ENCODE data around the gene TTC4.

The TTC4 gene

DNA sequence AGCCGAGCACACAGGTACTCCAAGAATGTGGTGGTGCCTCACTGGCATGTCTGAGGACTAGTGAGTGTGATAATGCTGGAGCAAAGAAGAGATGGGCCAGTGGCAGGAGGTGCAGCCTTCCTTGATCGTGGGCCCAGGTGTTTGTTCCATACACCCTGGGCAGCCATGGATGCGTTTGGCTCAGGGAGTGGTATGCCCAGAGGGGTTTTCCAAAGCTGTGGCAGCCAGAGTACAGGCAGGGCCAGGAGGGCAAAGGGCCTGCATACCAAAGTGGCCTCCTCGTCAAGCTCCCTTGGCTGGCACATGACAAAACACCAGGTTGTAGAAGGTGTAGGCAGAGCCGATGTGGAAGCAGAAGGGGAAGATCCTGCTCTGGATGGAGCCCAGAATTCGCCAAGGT lies 29.6 kb downstream of the TTC4 start:
- Histone ChIP-seq H3K4me1 (no peaks in the 10 kb centered on the region), H3K4me3 (ENCODE audit: low read depth, low read length) (no peak overlapping the region), H3K27me3 (no peaks in the 10 kb centered on the region), H3K9me3 (no peaks in the 10 kb centered on the region), H3K36me3 (0 out of 2 replicates have a peak, but pooled peaks cover 2% of the 10 kb centered on the region)
- TF ChIP-seq, protein P1, sequence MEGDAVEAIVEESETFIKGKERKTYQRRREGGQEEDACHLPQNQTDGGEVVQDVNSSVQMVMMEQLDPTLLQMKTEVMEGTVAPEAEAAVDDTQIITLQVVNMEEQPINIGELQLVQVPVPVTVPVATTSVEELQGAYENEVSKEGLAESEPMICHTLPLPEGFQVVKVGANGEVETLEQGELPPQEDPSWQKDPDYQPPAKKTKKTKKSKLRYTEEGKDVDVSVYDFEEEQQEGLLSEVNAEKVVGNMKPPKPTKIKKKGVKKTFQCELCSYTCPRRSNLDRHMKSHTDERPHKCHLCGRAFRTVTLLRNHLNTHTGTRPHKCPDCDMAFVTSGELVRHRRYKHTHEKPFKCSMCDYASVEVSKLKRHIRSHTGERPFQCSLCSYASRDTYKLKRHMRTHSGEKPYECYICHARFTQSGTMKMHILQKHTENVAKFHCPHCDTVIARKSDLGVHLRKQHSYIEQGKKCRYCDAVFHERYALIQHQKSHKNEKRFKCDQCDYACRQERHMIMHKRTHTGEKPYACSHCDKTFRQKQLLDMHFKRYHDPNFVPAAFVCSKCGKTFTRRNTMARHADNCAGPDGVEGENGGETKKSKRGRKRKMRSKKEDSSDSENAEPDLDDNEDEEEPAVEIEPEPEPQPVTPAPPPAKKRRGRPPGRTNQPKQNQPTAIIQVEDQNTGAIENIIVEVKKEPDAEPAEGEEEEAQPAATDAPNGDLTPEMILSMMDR (IDR thresholded peaks at IDR 0.05; ENCODE audit: low read depth, low read length), result no peak
- DNase-seq, result no peak

DNA sequence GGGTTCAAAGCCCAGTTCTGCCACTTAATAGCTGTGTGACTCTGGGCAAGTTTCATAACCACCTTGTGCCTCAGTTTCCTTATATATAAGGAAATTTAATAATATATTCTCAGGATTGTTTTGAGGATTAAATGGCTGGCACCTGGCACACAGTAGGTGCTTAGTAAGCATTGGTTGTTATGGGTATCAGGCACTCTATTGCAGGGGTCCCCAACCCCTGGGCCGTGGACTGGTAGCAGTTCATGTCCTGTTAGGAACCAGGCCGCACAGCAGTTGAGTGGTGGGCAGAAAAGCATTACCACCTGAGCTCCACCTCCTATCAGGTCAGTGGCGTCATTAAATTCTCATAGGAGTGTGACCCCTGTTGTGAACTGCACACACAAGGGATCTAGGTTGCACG lies 30.2 kb downstream of the TTC4 start:
- H3K9me3 ChIP-seq, result no peaks in the 10 kb centered on the region
- TF ChIP-seq, protein P1 (IDR thresholded peaks at IDR 0.05; ENCODE audit: low read depth, low read length), result no peak
- DNase-seq, result no peak
- 0 out of 2 replicates have a peak, but pooled peaks cover 2% of the 10 kb centered on the region for H3K36me3 ChIP-seq
- no peak overlapping the region for H3K4me3 ChIP-seq (ENCODE audit: low read depth, low read length)
- no peaks in the 10 kb centered on the region for H3K4me1 ChIP-seq
- no peaks in the 10 kb centered on the region for H3K27me3 ChIP-seq

DNA sequence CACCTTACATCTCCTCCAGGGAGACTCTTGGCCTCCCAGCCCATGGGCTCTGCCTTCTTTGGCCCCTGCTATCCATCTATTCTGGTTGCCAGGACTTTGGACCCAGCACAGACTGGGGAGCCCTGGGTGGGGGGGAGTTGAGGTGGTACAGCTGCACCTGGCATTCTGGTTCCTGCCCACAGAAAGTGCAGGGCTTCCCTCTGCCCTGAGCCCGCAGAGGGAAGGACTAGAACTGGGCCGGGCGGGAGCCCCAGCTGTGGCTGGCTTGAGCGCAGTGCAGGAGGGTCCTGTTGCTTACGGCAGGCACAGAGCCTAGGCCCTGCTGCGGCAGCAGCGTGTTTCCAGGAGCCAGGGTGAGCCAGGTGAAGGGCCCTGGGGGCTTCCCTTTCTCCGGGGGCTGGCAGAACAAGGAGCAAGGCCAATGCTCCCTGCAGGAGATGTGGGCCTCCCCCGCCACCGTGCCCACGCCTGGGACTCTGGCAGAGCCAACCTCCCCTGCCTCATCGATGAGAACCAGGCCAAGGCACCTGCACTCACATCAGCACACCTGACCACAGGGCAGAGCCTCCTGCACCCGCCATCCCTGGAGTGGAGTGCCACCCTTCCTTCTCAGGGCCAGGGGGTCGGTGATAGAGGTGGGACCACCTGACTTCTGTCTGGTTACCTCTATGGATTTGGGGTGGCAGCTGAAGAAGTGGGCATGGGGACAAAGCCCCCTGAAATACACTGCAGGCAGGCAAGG lies 32.6 kb downstream of the TTC4 start:
- DNase-seq, result no peak
- no peaks in the 10 kb centered on the region for H3K36me3 ChIP-seq
- H3K9me3 ChIP-seq, result no peaks in the 10 kb centered on the region

DNA sequence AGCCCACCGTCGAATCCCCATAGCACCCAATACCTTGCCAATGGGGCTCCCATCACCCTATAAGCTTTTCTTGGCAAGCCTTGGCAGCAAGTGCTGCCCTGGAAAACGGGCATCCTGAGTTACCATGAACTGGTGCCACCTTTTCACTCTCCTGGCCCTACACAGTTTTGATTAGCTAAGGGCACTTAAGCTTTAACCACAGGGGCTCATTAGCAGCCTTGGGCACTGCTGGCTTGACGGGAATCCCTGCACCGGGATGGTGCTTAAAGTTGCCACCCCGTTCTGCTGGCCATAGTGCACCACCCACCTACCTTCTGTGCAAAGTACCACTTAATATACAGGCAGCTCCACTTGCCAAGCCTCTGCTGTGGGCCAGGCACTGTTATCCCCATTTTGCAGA lies 34.9 kb downstream of the TTC4 start:
- Histone ChIP-seq H3K36me3 (no peaks in the 10 kb centered on the region), H3K27me3 (no peaks in the 10 kb centered on the region), H3K4me1 (no peaks in the 10 kb centered on the region), H3K4me3 (ENCODE audit: low read depth, low read length) (no peak overlapping the region), H3K9me3 (no peaks in the 10 kb centered on the region)
- TF ChIP-seq, protein P1 (IDR thresholded peaks at IDR 0.05; ENCODE audit: low read depth, low read length), result no peak
- no peak for DNase-seq

More for the DNA sequence above, 32.6 kb downstream of the TTC4 start:
- no peaks in the 10 kb centered on the region for H3K27me3 ChIP-seq
- H3K4me1 ChIP-seq, result no peaks in the 10 kb centered on the region
- H3K4me3 ChIP-seq (ENCODE audit: low read depth, low read length), result no peak overlapping the region
- TF ChIP-seq, protein P1 (IDR thresholded peaks at IDR 0.05; ENCODE audit: low read depth, low read length), result no peak

DNA sequence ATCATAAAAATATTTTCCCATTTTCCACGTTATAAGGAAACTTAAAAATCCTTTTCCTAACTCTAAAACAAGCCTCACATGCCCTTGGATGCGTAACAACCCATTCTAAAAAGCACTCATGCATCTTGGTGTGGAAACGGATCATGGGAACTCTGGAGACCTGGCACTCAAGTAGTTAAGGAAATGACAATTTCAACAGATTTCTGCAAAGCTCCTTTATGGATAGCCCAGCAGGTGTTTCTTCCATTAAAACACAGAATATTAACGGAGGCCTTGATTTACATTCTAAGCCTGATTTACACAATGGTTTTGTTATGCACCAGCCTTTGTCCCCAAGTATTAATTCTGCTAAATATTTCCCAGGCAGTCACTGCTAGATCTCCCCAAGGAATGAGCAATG lies 35.8 kb downstream of the TTC4 start:
- H3K4me1 ChIP-seq, result no peaks in the 10 kb centered on the region
- no peaks in the 10 kb centered on the region for H3K27me3 ChIP-seq
- DNase-seq, result no peak
- H3K4me3 ChIP-seq (ENCODE audit: low read depth, low read length), result no peak overlapping the region
- H3K36me3 ChIP-seq, result no peaks in the 10 kb centered on the region
- no peaks in the 10 kb centered on the region for H3K9me3 ChIP-seq
- TF ChIP-seq, protein P1 (IDR thresholded peaks at IDR 0.05; ENCODE audit: low read depth, low read length), result no peak

DNA sequence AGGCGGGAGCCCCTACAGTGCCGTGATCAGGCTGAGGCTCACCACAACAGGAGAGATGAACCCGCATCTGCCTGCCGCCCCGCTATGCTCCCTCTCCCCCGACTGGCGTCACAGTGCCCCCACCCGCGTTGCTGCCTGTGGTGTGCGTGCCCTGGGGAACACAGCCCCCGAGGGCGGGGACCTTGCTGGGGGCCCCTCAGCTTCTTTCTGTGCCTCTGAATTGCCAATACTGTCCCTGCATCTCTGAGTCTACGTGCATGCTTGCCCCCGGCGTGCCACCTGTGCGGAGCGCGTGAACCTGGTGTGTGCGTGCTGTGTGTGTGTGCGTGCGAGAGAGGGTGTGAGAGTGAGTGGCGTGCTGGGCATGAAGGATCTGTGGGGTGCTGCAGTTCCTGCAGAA lies 38.4 kb downstream of the TTC4 start:
- TF ChIP-seq, protein P1 (IDR thresholded peaks at IDR 0.05; ENCODE audit: low read depth, low read length), result no peak
- H3K27me3 ChIP-seq, result no peaks in the 10 kb centered on the region
- no peaks in the 10 kb centered on the region for H3K9me3 ChIP-seq
- no peak overlapping the region for H3K4me3 ChIP-seq (ENCODE audit: low read depth, low read length)
- no peaks in the 10 kb centered on the region for H3K36me3 ChIP-seq
- DNase-seq, result no peak
- H3K4me1 ChIP-seq, result no peaks in the 10 kb centered on the region

All from BE2C (cell line).